Measurements from ENCODE around the gene OR2T11. TPM values are rescaled to one million over a fixed set of nuclear protein-coding genes. Genes with fewer than 3 reads are reported as not detected.
"Not testable (repeated sequence)": the region's sequence is repeated elsewhere in the genome, so short reads cannot be mapped to it uniquely, and the experiment has no call there.

OR2T11 gene, protein sequence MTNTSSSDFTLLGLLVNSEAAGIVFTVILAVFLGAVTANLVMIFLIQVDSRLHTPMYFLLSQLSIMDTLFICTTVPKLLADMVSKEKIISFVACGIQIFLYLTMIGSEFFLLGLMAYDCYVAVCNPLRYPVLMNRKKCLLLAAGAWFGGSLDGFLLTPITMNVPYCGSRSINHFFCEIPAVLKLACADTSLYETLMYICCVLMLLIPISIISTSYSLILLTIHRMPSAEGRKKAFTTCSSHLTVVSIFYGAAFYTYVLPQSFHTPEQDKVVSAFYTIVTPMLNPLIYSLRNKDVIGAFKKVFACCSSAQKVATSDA
- not detected for polyA plus RNA-seq (ENCODE audit: insufficient read length in 4 of 4)

DNA sequence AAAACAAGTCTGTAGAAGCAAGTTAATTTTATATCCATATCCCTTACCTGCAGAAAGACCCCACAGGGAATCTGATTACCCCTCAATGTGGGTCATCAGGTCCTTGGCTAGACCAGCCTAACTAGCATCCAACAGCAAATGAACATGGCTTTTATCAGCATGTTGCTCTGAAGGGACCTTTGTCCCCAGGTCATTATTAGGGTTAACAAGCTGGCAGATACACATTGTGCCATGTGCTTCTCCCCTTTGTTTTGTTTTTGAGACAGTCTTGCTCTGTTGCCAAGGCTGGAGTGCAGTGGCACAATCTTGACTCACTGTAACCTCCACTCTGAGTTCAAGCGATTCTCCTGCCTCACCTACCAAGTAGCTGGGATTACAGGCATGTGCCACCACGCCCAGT lies at the start of gene OR2T11:
Gene OR2T11 (minus strand): TSS at position 101 of the 400 bp plus-strand sequence. CDS start 7,963 bp downstream, outside the sequence.
- DNase-seq (ENCODE audit: low read depth in 4 of 4, low spot score in 3 of 4): not testable (repeated sequence)

DNA sequence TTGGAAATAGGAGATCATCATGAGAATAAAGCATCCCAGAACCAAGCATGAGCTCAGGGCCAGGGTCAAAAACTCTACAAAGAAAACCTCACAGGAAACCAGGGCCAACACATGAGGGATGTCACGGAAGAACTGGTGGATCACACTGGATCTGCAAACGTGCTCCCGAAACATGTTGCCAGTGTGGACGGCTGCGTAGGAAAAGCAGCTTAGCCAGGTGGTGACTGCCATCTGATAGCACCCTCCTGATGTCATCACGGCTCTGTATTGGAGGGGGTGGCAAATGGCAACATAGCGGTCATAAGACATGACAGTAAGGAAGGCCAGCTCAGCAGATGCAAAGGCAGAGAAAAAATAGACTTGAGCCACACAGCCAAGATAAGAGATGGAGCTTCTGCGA lies 46.8 kb upstream of the OR2T11 start:
- no peak for DNase-seq (ENCODE audit: low read depth in 4 of 4, low spot score in 3 of 4)

DNA sequence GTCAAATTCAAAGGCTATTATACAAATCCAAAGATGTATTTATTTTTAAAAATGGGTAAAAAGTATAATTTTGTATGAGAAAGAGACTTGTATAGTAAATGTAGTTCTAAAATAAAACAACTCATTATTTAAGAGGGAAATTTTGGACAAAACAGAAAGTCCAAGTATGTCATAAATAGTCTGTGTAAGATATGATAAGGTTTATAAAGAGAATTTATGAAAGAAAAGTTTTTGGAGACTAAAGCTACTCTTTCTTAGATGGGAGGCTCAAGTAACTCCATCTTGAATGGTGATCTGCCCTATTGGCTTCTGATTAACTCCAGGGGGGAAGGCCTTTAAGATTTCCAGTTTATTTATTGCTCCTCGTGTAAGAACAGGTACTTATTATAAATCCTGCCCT lies 35.1 kb upstream of the OR2T11 start:
- no peak for DNase-seq (ENCODE audit: low read depth in 4 of 4, low spot score in 3 of 4)

DNA sequence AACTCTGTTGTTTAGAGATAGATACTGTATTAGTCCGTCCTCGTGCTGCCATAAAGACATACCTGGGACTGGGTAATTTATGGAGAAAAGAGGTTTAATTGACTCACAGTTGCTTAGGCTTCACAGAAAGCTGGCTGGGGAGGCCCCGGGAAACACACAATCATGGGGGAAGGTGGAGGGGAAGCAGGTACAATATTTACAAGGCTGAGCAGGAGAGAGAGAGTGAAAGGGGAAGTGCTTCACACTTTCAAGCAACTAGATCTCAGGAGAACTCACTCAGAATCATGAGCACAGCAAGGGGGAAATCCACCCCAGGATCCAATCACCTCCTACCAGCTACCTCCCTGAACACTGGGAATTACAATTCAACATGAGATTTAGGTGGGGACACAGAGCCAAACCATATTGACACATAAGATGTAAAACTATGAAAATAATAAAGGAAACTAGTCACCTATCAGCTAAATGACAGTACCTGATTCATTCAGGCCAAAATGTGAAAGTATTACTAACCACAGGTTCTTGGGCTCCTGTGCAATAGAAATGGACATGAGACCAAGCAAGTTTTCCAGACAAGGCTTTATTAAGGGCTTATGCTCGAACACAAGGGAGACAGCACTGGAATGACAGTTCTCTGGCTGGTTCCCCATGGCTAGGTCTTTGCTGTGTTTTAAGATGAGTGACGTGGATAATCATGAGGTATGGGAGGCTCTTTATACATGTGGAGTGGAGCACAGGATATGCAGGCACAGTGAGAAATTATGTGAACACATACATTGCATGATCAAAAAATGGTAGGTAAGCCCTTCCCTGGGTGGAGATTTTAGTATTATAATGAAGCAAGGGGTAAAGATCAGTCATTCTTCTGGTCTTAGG lies 28.8 kb upstream of the OR2T11 start:
- not testable (repeated sequence) for DNase-seq (ENCODE audit: low read depth in 4 of 4, low spot score in 3 of 4)

DNA sequence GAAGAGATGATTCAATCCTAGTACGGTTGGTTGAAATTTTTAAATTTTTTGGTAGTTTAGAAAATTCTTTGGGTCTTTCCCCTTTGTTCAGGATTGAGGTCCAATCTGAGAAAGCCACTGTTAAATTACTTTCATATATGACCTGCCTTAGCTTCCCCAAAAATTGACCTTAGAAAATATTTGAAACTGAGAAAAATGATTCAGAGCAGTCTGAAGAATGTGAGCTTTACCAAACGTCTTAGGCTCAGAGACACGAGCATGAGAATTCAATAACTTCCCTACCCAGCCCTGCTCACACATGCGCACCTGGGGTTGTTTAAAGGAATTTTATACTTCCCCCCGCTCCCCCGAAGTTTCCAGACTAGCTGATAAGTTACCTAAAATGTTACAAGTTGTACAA lies 21.9 kb upstream of the OR2T11 start:
- DNase-seq (ENCODE audit: low read depth in 4 of 4, low spot score in 3 of 4): not testable (repeated sequence)

DNA sequence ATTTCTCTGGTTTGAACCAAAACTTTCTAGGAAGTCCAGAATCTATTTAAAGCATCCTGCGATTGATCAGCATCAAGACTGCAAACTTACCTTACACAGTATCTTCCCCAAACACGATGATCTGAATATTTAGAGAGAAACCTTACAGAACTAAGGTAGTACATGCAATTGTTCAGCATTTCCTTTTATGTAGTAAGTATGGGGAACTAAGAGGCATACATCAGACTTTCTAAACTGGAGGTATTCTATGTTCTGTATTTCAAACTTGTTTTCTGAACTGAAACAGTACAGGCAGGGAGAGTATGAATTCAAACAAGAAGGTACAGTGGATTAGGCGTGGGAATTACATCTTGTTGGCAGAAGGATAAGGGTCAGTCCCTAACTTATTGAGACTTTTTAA lies 20.5 kb upstream of the OR2T11 start, which contains the start of gene OR2T27:
Gene OR2T27 (minus strand): TSS at position 175 of the 400 bp plus-strand sequence. CDS start 4,644 bp downstream, outside the sequence.
- not testable (repeated sequence) for DNase-seq (ENCODE audit: low read depth in 4 of 4, low spot score in 3 of 4)

DNA sequence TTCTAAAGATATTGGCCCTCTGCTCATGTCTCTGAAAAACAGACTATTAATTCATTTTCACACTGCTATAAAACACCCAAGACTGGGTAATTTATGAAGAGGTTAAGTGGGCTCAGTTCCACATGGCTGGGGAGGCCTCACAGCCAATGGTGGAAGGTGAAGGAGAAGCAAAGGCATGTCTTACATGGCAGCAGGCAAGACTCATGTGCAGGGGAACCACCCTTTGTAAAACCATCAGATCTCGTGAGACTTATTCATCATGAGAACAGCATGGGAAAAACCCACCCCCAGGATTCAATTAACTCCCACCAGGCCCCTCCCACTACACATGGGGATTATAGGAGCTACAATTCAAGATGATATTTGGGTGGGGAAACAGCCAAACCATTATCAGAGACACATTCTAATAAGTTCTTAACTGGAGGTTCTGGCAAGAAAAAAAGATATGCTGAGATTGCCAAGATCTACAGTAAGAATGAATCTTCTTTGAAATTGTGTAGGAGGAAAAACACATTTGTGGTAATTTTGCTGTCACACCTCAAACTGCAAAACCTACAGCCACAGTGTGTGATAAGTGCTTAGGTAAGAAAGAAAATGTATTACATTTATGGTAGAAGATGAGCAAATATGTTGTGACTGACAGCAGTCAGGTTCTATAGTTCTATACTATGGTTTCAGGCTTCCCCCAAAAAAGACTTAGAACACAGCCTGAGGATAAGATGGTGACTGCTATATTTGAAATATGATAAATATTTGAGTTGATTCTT lies 14.1 kb upstream of the OR2T11 start:
- DNase-seq (ENCODE audit: low read depth in 4 of 4, low spot score in 3 of 4): not testable (repeated sequence)

DNA sequence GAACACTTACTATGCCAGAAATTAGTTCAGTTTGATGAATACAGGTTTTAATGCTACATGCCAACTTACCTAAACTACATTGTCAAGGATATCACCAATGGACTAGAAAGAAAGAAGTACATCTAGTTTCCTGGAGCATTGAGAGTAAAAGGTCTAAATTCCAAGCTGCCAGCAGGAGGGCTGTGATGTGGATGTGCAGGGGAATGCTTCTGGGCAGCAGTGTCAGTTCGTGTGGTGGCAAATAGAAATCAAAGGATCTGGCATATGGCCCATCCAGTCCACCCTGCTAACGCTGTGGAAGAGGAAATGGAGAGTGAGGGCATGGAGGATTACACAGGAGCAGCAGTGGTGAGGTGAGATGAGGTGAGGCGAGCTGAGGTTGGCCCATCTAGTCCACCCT lies 10.3 kb upstream of the OR2T11 start, which contains the start of gene OR2T35:
Gene OR2T35 (minus strand): TSS at position 101 of the 400 bp plus-strand sequence. CDS start 6,020 bp downstream, outside the sequence.
- DNase-seq (ENCODE audit: low read depth in 4 of 4, low spot score in 3 of 4): not testable (repeated sequence)

DNA sequence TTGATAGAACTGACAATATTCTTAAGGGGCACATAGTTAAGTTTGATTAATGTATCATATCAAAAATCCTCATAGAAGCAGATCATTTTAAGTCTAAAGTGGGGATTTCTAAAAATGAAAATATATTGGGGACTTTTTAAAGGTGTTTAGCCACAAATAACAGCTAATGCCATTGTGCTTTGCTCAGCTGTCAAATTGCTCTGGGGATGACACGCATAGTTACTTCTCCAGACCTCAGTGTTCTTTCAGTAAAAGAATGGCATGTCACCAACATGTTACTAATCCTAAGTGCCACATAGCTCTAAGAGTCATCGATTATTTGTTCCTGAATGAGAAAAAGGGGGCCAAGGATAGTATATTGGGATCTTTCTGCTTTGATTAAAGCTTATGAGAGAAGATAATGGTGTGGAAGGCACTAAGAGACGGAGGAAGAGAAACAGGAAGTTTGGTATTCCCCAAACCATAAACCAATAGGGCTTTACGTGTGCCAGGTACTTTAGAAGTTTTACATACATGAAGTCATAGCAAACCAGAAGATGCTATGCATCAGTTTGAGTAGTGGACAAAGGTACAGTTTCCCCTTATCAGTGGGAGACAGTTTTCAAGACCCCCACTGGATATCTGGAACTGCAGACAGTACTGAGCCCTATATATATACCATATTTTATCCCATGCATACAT lies 8.2 kb upstream of the OR2T11 start:
- not testable (repeated sequence) for DNase-seq (ENCODE audit: low read depth in 4 of 4, low spot score in 3 of 4)

DNA sequence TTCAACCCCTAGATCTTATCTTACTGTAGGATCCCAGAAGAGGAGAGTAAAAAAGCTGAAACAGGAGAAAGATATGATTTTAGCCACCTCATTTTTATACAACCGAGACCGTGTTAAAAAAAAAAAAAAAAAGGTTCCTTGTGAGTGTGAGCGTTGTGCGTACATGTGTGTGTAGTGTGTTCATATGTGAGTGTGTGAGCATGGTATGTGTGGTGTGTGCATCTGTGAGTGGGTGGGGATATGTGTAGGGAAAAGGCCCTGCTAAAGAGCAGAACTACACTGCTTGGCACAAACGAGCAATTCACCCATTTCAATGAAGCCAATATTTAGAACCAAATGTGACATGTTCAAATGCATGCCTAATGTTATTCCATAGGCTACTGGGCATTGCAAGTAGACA lies 6.7 kb upstream of the OR2T11 start:
- not testable (repeated sequence) for DNase-seq (ENCODE audit: low read depth in 4 of 4, low spot score in 3 of 4)

DNA sequence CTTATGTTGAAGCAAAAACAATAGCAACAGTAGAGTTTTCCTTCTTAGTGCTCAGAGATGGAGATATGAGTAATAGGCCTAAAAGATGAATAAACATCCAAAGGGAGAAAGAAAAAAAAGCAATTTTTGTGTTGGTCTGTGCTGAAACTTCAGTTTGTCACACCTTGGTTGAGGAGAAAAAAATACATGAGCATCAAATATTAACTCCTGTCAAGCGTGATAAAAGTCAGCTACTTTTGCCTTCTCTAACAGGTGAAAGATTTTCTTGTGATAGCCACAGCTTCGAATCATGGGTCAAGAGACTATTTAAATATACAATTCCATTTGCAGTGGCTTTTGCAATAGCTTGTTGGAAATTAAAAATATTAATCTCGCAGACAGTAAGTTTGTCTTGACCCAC lies 6.0 kb upstream of the OR2T11 start:
- DNase-seq (ENCODE audit: low read depth in 4 of 4, low spot score in 3 of 4): not testable (repeated sequence)

DNA sequence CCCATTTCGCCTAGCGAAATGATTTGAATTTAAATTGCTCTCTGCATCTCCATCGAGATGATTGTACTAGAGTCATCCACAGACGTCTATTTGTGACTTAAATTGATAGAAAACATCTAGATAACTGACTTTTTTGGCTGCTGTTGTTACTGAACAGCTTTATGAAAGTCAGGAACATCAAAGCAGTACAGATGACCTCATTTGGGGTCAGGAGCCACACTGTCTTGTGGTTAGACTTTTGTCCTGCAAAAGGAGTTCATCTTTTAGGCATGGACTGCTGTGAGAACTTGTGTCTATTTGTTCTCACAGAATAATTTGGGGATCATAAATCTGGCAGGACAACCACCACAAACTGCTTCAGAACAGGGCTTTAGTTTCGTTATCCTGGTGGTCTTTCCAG lies 4.8 kb upstream of the OR2T11 start:
- DNase-seq (ENCODE audit: low read depth in 4 of 4, low spot score in 3 of 4): not testable (repeated sequence)

DNA sequence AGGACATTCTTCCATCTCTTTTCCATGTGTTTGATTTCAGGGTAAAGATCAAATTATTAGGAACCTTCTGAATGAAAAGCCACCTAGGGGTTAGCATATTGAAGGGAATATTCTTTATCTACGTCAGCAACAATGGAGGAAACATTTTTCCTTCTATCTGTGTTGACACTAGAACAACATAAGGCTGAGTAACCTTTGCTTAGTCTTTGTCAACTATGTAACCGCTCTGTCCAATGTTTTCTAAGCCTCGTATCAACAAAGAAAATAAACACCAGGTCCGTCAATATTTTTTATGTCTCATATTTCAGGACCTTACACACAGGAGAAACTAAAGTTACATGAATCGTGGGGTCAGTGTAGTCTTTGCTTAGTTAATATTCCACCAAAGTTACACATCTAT lies 1.7 kb upstream of the OR2T11 start:
- DNase-seq (ENCODE audit: low read depth in 4 of 4, low spot score in 3 of 4): not testable (repeated sequence)

DNA sequence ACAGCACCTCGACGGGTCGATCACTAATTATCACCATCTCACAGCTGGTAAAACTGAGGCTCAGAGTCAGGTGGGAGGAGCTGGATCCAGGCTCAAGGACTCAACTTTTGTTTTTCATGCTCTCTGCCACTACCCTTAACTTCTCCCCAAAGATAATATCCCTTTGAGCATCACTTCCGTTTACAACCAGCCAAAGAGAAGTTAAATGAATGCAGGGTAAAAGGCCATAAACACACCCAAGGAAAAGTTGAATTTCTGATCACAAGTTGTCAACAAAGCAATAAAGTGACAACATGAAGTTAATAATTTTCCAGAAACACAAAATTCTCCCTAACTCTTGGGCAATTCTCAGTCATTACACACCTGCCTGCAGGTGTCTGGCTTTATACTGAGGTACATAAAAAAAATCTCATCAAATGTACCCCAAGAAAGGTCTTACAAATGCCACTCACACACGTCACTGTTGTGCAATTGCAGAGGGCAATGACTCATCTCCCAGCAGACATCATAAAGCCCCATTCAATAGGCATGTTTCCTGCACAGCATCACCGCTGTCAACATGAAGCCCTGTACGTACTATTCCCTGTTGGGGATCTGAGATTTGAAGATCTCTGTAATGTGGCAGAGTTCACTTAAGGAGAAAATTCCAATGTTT lies 3.4 kb downstream of the OR2T11 start:
- no peak for DNase-seq (ENCODE audit: low read depth in 4 of 4, low spot score in 3 of 4)

DNA sequence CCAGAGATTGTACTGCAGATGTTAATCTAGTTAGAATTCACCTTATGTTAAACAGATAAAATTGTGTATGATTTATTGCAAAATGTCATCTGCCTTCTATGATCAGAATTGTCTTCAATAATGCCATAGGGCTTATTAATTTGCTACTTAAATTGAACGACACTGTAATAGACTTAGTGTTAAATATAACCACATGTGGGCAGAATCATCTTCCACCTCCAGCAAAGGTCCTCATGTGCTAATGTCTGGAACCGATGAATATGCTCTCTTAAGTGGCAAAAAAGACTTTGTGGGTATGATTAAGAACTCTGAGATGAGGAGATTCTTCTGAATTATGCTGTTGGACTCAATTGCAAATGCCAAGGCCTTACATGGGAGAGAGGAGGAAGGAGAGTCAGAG lies 4.3 kb downstream of the OR2T11 start:
- DNase-seq (ENCODE audit: low read depth in 4 of 4, low spot score in 3 of 4): no peak

DNA sequence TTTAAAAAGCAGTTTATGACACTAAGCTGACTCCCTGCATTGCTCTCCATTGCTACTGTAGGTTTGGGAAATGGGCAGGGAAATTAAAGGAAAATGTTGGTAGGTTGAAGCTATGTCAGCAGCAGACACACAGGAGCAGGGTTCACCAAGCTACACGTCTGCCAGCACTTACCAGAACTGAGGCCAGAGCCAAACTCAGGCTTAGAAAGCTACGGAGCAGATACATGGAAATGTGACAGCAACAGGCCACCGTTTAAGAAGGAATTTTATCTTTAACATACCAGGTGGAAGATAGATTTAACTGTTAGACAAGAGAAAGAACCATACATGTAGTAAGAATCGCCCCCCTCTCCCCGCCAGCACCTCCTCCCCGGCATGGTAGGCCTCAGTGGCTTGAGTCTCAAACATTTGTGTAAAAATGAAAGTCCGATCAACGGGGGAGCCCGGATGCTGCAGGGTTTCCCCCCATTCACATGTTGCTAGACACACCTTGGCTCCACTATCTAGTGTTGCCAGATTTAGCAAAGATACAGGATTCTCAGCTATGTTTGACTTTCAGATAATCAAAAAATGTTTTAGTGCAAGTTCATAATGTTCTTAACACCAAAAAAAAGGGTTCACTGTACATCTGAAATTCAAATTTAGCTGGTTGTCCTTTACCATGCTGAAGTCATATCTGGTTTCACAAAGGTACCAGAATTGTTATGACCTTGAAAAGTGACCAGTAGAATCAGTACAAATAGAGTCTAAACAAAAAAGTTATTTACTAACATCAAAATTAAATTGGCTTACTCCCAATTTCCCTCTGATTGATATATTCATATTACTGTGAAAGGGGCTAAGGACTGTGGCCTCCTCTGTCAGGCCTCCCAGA lies 6.7 kb downstream of the OR2T11 start:
- DNase-seq (ENCODE audit: low read depth in 4 of 4, low spot score in 3 of 4): no peak

DNA sequence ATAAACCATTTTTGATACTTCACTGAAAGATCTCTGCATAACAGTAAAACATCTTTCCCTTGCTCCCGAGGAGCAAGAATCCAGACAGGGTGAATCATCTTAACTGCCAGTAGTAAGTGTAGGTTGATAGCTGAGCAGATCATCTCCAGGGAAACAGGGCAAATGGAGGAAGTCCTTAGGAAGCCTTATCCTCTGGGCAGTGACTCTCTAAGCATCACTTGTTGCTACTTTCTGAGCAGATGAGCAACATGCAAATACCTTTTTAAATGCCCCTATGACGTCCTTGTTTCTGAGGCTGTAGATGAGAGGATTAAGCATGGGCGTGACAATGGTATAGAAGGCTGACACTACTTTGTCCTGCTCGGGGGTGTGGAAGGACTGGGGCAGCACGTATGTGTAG lies 8.9 kb downstream of the OR2T11 start:
- DNase-seq (ENCODE audit: low read depth in 4 of 4, low spot score in 3 of 4): no peak

DNA sequence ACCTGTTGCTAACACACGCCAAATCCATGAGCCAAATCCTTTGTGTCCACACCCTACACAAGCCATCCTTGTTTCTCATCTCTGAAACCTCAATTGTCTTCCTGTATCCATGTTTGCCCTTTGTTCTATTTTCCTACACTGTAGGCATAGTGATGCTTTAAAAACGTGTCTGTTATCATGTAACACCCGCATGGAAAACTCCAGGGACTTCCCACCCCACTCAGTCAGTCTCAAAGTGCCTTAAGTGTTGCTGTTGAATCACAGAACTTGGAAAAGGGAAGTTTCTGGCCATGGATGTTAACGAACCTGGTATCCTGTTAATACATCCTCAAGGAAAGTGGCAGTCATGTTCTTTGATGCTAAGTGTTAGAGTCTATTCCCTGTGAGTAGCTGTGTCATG lies 9.7 kb downstream of the OR2T11 start:
- no peak for DNase-seq (ENCODE audit: low read depth in 4 of 4, low spot score in 3 of 4)

DNA sequence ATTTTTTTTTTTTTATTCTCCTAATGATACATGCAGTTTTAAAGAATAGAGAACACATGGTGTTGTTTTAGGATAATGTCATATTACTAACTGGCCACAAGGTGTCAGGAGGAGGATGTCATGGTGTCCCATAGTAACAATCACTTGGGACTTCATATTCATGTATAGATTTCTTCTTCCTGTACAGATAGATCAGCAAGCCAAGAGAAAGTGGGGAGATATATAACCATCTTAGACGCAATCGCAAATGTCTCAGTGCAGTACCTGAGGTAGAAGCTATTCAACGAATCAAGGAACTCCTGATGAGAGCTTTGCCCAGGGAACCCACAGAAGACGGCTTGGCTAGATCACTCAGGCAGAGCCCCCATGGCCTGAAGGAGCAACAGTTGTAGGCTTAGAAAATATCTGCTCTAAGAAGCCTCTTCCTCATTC lies 12.3 kb downstream of the OR2T11 start:
- no peak for DNase-seq (ENCODE audit: low read depth in 4 of 4, low spot score in 3 of 4)
